Measurements from ENCODE around the gene SPTBN1. TPM values are rescaled to one million over a fixed set of nuclear protein-coding genes. Genes with fewer than 3 reads are reported as not detected.

Gene SPTBN1
- total and polyA plus RNA-seq, 3 experiments from 2014 or later: 38.4 to 49.2 (median 38.5) TPM

DNA sequence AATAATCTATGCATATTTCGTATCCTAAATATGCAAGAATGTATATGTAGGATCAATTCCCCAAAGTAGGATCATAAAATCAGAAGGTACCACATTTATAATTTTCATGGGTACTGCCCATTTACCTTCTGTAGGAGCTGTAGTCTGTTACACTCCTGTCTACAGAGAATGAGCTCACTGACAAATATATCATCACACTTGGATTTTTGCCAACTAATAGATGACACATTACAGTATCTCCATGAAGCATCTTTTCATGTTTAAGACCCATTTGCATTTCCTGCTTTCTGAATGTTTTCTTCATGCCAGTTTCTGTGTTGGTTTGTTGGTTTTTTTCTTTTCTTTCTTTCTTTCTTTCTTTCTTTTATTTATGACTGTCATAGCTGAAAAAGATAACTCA lies 196.4 kb downstream of the SPTBN1 start:
- H3K4me1 ChIP-seq (ENCODE audit: insufficient read depth, low read length): no peaks in the 10 kb centered on the region
- no peaks in the 10 kb centered on the region for H3K27me3 ChIP-seq (ENCODE audit: insufficient read depth, low read length, poor library complexity, severe bottlenecking)
- peaks cover 21 to 97% (median 31%) of the 10 kb centered on the region in 3 donors for H3K36me3 Mint-ChIP-seq
- H3K27ac Mint-ChIP-seq: peak overlapping the region in 2 of 8 donors; percentile 55 to 61
- ChIA-PET CTCF (interaction anchor here (0.6 to 0.9 kb wide), 3 partner anchors 13 to 295 kb away, joined by 3 to 5 read pairs (median 3); no protein-coding TSS in a partner anchor), POLR2A (no interaction called here)
- H3K4me1 Mint-ChIP-seq: peaks cover 3 to 4% (median 3%) of the 10 kb centered on the region in 3 donors
- H3K4me3 ChIP-seq (ENCODE audit: low read length): no peak overlapping the region
- H3K4me3 Mint-ChIP-seq: no peak overlapping the region
- DNase-seq: no peak
- H3K36me3 ChIP-seq (ENCODE audit: insufficient read depth, low read length): peaks cover 81% of the 10 kb centered on the region
- H3K9me3 ChIP-seq (ENCODE audit: low read length): no peaks in the 10 kb centered on the region
- peaks cover 0 to 2% of the 10 kb centered on the region in 2 donors for H3K27me3 Mint-ChIP-seq
- H3K9me3 Mint-ChIP-seq: no peaks in the 10 kb centered on the region
- H3K27ac ChIP-seq (ENCODE audit: low read depth, low read length): no peak overlapping the region

DNA sequence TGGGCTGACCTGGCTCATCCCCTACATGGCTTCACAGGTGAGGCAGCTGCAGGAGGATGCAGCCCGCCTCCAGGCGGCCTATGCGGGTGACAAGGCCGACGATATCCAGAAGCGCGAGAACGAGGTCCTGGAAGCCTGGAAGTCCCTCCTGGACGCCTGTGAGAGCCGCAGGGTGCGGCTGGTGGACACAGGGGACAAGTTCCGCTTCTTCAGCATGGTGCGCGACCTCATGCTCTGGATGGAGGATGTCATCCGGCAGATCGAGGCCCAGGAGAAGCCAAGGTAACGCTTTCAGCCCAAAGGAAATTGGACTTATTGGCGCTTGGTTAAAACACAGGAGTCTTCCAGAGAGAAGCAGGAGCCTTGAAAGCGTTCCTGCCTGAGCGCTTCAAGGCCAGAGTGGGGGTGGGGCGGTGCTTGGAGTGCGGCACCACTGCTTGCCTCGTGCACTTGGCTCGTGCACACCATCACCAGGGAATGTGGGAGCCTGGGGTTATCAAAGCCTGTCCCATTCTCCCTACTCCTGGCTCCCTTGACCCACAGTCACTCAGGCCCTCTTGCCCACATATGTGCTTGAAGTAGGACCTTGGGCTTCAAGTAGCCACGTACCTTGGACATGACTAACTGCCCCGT lies 197.6 kb downstream of the SPTBN1 start:
- Histone ChIP-seq H3K27me3 (ENCODE audit: insufficient read depth, low read length, poor library complexity, severe bottlenecking) (no peaks in the 10 kb centered on the region), H3K4me1 (ENCODE audit: insufficient read depth, low read length) (no peaks in the 10 kb centered on the region), H3K27ac (ENCODE audit: low read depth, low read length) (no peak overlapping the region), H3K9me3 (ENCODE audit: low read length) (no peaks in the 10 kb centered on the region), H3K4me3 (ENCODE audit: low read length) (no peak overlapping the region), H3K36me3 (ENCODE audit: insufficient read depth, low read length) (peaks cover 81% of the 10 kb centered on the region)
- no peak for DNase-seq
- POLR2A ChIA-PET: no interaction called here
- H3K36me3 Mint-ChIP-seq: peaks cover 16 to 97% (median 33%) of the 10 kb centered on the region in 3 donors
- H3K4me1 Mint-ChIP-seq: peaks cover 3 to 4% (median 4%) of the 10 kb centered on the region in 3 donors
- peak overlapping the region in 1 of 8 donors; percentile 3 for H3K27ac Mint-ChIP-seq
- peaks cover 0 to 2% of the 10 kb centered on the region in 2 donors for H3K27me3 Mint-ChIP-seq
- CTCF ChIA-PET: no interaction called here
- H3K9me3 Mint-ChIP-seq: no peaks in the 10 kb centered on the region
- H3K4me3 Mint-ChIP-seq: no peak overlapping the region

DNA sequence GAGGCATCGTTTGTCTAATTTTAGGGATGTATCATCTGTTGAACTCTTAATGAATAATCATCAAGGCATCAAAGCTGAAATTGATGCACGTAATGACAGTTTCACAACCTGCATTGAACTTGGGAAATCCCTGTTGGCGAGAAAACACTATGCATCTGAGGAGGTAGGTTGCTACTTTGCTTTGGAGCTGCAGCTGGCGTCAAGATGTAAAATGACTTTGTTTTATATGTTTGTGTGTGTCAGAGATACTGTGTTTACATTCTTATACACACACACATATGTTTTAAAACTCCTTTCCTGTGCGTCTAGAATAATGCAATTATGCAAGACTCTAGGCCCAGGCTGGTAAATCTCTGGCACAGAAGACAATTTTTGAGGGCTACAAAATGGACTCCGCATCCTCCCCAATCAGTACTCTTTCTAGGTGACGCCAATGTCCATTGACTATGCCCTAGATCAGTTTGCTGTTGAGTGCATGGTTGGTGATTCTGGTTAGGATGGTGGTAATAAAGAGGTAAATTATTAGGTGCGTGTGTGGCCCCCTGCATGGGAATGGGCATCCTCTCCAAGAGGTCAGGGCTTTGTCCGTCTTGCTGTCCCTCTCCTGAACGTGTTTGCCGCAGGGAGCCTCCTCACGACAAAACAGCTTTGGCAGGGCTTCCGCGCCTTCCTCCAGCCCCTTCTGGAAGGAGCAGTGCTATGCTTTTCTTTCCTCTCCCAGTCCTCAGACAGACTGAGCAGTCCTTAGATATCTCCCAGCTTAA lies 199.1 kb downstream of the SPTBN1 start:
- Mint-ChIP-seq H3K36me3 (peaks cover 6 to 97% (median 33%) of the 10 kb centered on the region in 3 donors), H3K27ac (peak overlapping the region in 1 of 8 donors; percentile 29), H3K27me3 (no peaks in the 10 kb centered on the region), H3K4me3 (no peak overlapping the region), H3K4me1 (peaks cover 3 to 4% (median 4%) of the 10 kb centered on the region in 3 donors), H3K9me3 (no peaks in the 10 kb centered on the region)
- Histone ChIP-seq H3K4me3 (ENCODE audit: low read length) (no peak overlapping the region), H3K4me1 (ENCODE audit: insufficient read depth, low read length) (no peaks in the 10 kb centered on the region), H3K27me3 (ENCODE audit: insufficient read depth, low read length, poor library complexity, severe bottlenecking) (no peaks in the 10 kb centered on the region), H3K27ac (ENCODE audit: low read depth, low read length) (no peak overlapping the region), H3K9me3 (ENCODE audit: low read length) (no peaks in the 10 kb centered on the region), H3K36me3 (ENCODE audit: insufficient read depth, low read length) (peaks cover 80% of the 10 kb centered on the region)
- POLR2A ChIA-PET: no interaction called here
- CTCF ChIA-PET: interaction anchor here (1.0 to 3.6 kb wide), 2 partner anchors 11 to 733 kb away, joined by 3 to 15 read pairs; no protein-coding TSS in a partner anchor
- no peak for DNase-seq

DNA sequence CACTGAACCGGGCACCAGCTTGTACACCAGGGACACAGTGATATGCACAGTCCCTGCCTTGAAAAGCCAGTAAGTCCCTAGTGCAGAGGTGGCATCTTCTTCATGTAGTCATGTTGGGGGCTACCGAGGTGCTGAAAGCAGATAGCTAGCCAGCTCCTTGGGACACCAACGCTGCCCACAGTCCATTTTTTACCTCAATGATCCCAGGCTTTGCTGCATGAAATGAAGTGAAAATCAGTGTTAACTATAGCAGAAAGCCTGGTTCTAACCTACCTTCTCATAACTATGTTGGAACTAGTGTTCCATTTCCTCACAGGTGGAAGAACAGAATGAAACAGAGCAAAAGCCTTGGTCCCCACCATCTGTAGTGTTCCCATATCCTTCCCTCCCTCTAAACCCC lies 200.7 kb downstream of the SPTBN1 start:
- Mint-ChIP-seq H3K4me1 (peaks cover 2 to 4% (median 3%) of the 10 kb centered on the region in 3 donors), H3K27ac (peak overlapping the region in 2 of 8 donors; percentile 22 to 39), H3K36me3 (peaks cover 10 to 97% (median 36%) of the 10 kb centered on the region in 3 donors), H3K27me3 (no peaks in the 10 kb centered on the region), H3K4me3 (no peak overlapping the region), H3K9me3 (no peaks in the 10 kb centered on the region)
- Histone ChIP-seq H3K36me3 (ENCODE audit: insufficient read depth, low read length) (peaks cover 83% of the 10 kb centered on the region), H3K27ac (ENCODE audit: low read depth, low read length) (no peak overlapping the region), H3K27me3 (ENCODE audit: insufficient read depth, low read length, poor library complexity, severe bottlenecking) (no peaks in the 10 kb centered on the region), H3K4me1 (ENCODE audit: insufficient read depth, low read length) (no peaks in the 10 kb centered on the region), H3K4me3 (ENCODE audit: low read length) (no peak overlapping the region), H3K9me3 (ENCODE audit: low read length) (no peaks in the 10 kb centered on the region)
- POLR2A ChIA-PET: no interaction called here
- CTCF ChIA-PET: interaction anchor here (1.4 to 3.6 kb wide), 2 partner anchors 9 to 40 kb away, joined by 3 to 15 read pairs; no protein-coding TSS in a partner anchor
- DNase-seq: no peak

DNA sequence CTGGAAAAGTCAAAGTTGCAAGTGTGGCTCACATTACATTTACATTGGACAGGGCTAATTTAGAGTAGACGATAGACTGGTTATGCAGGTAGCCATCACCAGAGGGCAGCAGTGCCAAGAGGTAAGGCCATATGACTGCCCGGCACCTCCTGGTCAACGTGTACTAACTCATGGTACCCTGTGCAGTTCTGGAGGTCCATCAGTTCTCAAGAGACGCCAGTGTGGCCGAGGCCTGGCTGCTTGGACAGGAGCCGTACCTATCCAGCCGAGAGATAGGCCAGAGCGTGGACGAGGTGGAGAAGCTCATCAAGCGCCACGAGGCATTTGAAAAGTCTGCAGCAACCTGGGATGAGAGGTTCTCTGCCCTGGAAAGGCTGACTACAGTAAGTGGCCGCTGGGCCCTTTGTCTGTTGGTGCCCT lies 201.5 kb downstream of the SPTBN1 start:
- ChIA-PET POLR2A (no interaction called here), CTCF (interaction anchor here (0.7 to 3.6 kb wide), 2 partner anchors 8 to 48 kb away, joined by 4 to 15 read pairs; no protein-coding TSS in a partner anchor)
- Mint-ChIP-seq H3K4me3 (no peak overlapping the region), H3K4me1 (peaks cover 0 to 2% (median 0%) of the 10 kb centered on the region in 3 donors), H3K9me3 (no peaks in the 10 kb centered on the region), H3K27me3 (no peaks in the 10 kb centered on the region), H3K27ac (peak overlapping the region in 4 of 8 donors; percentile 17 to 76 (median 46)), H3K36me3 (peaks cover 9 to 98% (median 36%) of the 10 kb centered on the region in 3 donors)
- Histone ChIP-seq H3K27ac (ENCODE audit: low read depth, low read length) (no peak overlapping the region), H3K9me3 (ENCODE audit: low read length) (no peaks in the 10 kb centered on the region), H3K27me3 (ENCODE audit: insufficient read depth, low read length, poor library complexity, severe bottlenecking) (no peaks in the 10 kb centered on the region), H3K4me3 (ENCODE audit: low read length) (no peak overlapping the region), H3K4me1 (ENCODE audit: insufficient read depth, low read length) (no peaks in the 10 kb centered on the region), H3K36me3 (ENCODE audit: insufficient read depth, low read length) (peaks cover 86% of the 10 kb centered on the region)
- DNase-seq: peak in 1 of 5 donors; percentile 17

DNA sequence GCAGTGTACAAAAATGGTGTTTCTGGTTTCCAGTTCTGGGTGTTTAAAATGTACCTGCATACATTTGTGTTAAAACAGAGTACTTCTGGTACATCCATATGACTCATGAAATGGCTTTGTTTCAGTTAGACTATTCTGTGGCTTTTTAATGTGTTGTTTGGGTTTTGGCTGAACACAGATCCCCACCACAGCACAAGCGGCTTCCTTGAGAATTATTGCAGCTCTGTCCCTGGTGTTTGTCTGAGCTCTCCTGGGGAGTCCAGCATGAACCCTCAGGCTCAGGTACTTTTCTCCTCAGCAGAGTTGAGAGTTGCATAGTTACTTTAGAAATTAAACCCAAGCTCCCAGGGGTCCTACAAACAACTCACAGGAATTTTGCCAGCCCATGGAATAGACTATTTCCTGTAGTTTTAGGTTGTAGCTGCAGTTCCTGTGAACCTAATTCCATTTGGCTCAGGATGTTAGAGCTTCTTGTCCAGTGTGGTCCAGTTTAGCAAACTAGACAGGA lies 202.5 kb downstream of the SPTBN1 start:
- ChIA-PET POLR2A (no interaction called here), CTCF (no interaction called here)
- no peaks in the 10 kb centered on the region for H3K9me3 ChIP-seq (ENCODE audit: low read length)
- no peaks in the 10 kb centered on the region for H3K27me3 Mint-ChIP-seq
- no peak overlapping the region for H3K4me3 Mint-ChIP-seq
- H3K4me1 Mint-ChIP-seq: peaks cover 0 to 2% (median 0%) of the 10 kb centered on the region in 3 donors
- H3K27ac Mint-ChIP-seq: peak overlapping the region in 1 of 8 donors; percentile 73
- H3K4me1 ChIP-seq (ENCODE audit: insufficient read depth, low read length): no peaks in the 10 kb centered on the region
- no peaks in the 10 kb centered on the region for H3K27me3 ChIP-seq (ENCODE audit: insufficient read depth, low read length, poor library complexity, severe bottlenecking)
- H3K36me3 Mint-ChIP-seq: peaks cover 11 to 98% (median 33%) of the 10 kb centered on the region in 3 donors
- no peak overlapping the region for H3K27ac ChIP-seq (ENCODE audit: low read depth, low read length)
- DNase-seq: no peak
- peaks cover 84% of the 10 kb centered on the region for H3K36me3 ChIP-seq (ENCODE audit: insufficient read depth, low read length)
- no peak overlapping the region for H3K4me3 ChIP-seq (ENCODE audit: low read length)
- H3K9me3 Mint-ChIP-seq: no peaks in the 10 kb centered on the region

DNA sequence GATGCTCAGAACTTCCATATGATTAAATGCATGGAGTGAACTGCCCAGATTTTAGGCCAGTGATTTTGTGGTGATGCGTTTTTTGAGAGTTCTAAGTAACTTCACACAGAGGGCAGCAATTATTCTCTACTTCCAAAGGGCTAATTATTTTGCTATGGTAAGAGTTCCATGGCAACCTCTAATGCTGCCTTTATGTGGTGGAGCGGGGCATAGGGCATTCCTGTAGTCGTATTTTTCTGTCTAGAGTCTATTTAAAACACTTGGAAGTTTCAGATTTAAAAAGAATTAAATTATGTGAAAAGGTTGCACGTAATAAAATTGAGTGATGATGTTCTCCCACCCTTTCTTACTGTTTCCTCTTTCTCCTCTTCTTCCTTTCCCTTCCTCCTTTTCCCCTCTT lies 203.4 kb downstream of the SPTBN1 start:
- Histone ChIP-seq H3K4me3 (ENCODE audit: low read length) (no peak overlapping the region), H3K27ac (ENCODE audit: low read depth, low read length) (no peak overlapping the region), H3K27me3 (ENCODE audit: insufficient read depth, low read length, poor library complexity, severe bottlenecking) (no peaks in the 10 kb centered on the region), H3K36me3 (ENCODE audit: insufficient read depth, low read length) (peaks cover 75% of the 10 kb centered on the region), H3K9me3 (ENCODE audit: low read length) (no peaks in the 10 kb centered on the region), H3K4me1 (ENCODE audit: insufficient read depth, low read length) (no peaks in the 10 kb centered on the region)
- Mint-ChIP-seq H3K9me3 (no peaks in the 10 kb centered on the region), H3K27me3 (no peaks in the 10 kb centered on the region), H3K4me3 (no peak overlapping the region), H3K36me3 (peaks cover 16 to 98% (median 33%) of the 10 kb centered on the region in 3 donors), H3K4me1 (peaks cover 0 to 9% (median 2%) of the 10 kb centered on the region in 3 donors), H3K27ac (peak overlapping the region in 2 of 8 donors; percentile 85 to 94)
- POLR2A ChIA-PET: no interaction called here
- CTCF ChIA-PET: interaction anchor here (1.1 kb wide), 1 partner anchor 18 kb away, joined by 3 read pairs; no protein-coding TSS in a partner anchor
- no peak for DNase-seq
